DMS153 (cell line): ENCODE results near the gene UBAC1.

Experiments used
- DNase-seq: peaks from one replicate; lab custom pipeline; 2025; lab: John Stamatoyannopoulos, UW

UBAC1 gene

GRCh38 chr9:135939351-135940265, 21.6 kb downstream of the UBAC1 start:
- DNase-seq = no peak

GRCh38 chr9:135937521-135938489, 23.4 kb downstream of the UBAC1 start:
- DNase-seq = no peak

- DNase-seq = no peak
Measured at GRCh38 chr9:135933114-135933513, 28.1 kb downstream of the UBAC1 start.

- DNase-seq = no peak
Measured at GRCh38 chr9:135932656-135933055, 28.5 kb downstream of the UBAC1 start.

GRCh38 chr9:135931349-135931820, 29.8 kb downstream of the UBAC1 start:
- no peak for DNase-seq

- no peak for DNase-seq
Measured at GRCh38 chr9:135930446-135931345, 30.5 kb downstream of the UBAC1 start.

GRCh38 chr9:135929656-135930445, 31.3 kb downstream of the UBAC1 start:
- no peak for DNase-seq

- no peak for DNase-seq
Measured at GRCh38 chr9:135928731-135929655, 32.2 kb downstream of the UBAC1 start.

- no peak for DNase-seq
Measured at GRCh38 chr9:135928074-135928730, 33.0 kb downstream of the UBAC1 start.

- DNase-seq = no peak
Measured at GRCh38 chr9:135927195-135928013, 33.8 kb downstream of the UBAC1 start.

GRCh38 chr9:135926402-135927194, 34.6 kb downstream of the UBAC1 start:
- DNase-seq = no peak

- no peak for DNase-seq
Measured at GRCh38 chr9:135925496-135926133, 35.6 kb downstream of the UBAC1 start.

- DNase-seq = no peak
Measured at GRCh38 chr9:135924628-135925338, 36.4 kb downstream of the UBAC1 start.

- no peak for DNase-seq
Measured at GRCh38 chr9:135923508-135923907, 37.7 kb downstream of the UBAC1 start.

GRCh38 chr9:135921749-135922310, 39.3 kb downstream of the UBAC1 start:
- no peak for DNase-seq
